Subcutaneous abdominal adipose tissue (tissue), 5 donors: ENCODE measurements around the gene MAP2K3.

ENCODE experiments used
- H3K27ac ChIP-seq: one replicate; pipeline ENCODE4 v1.7.0; 2013; ENCODE audit warnings: low read depth, mild to moderate bottlenecking, inconsistent platforms, low read length, moderate library complexity
- H3K27me3 ChIP-seq, 5 donors: one replicate each; pipeline ENCODE4 v1.7.0; 2013; ENCODE audit warnings: low read length in 5 of 5, inconsistent platforms in 1 of 5; ENCODE audit not compliant: control insufficient read depth in 5 of 5, insufficient read depth in 4 of 5
- H3K36me3 ChIP-seq, 5 donors: one replicate each; pipeline ENCODE4 v1.7.0; 2013; ENCODE audit warnings: low read length in 5 of 5; ENCODE audit not compliant: control insufficient read depth in 5 of 5, insufficient read depth in 5 of 5
- H3K4me1 ChIP-seq, 5 donors: one replicate each; pipeline ENCODE4 v1.7.0; 2013; ENCODE audit warnings: low read length in 5 of 5, mild to moderate bottlenecking in 3 of 5, moderate library complexity in 1 of 5; ENCODE audit not compliant: control insufficient read depth in 5 of 5, insufficient read depth in 5 of 5
- H3K4me3 ChIP-seq, 5 donors: one replicate each; pipeline ENCODE4 v1.7.0; 2013; ENCODE audit warnings: low read length in 5 of 5, low read depth in 1 of 5
- H3K9ac ChIP-seq, 5 donors: one replicate each; pipeline ENCODE4 v1.7.0; 2013; ENCODE audit warnings: low read length in 5 of 5, mild to moderate bottlenecking in 4 of 5, moderate library complexity in 3 of 5
- H3K9me3 ChIP-seq, 5 donors: one replicate each; pipeline ENCODE4 v1.7.0; 2013; ENCODE audit warnings: low read length in 5 of 5; ENCODE audit not compliant: control insufficient read depth in 5 of 5
- donor health status: healthy.
- donor health status: healthy.
- donor health status: healthy.
- donor health status: healthy.
- donor health status: healthy.

Gene MAP2K3

DNA sequence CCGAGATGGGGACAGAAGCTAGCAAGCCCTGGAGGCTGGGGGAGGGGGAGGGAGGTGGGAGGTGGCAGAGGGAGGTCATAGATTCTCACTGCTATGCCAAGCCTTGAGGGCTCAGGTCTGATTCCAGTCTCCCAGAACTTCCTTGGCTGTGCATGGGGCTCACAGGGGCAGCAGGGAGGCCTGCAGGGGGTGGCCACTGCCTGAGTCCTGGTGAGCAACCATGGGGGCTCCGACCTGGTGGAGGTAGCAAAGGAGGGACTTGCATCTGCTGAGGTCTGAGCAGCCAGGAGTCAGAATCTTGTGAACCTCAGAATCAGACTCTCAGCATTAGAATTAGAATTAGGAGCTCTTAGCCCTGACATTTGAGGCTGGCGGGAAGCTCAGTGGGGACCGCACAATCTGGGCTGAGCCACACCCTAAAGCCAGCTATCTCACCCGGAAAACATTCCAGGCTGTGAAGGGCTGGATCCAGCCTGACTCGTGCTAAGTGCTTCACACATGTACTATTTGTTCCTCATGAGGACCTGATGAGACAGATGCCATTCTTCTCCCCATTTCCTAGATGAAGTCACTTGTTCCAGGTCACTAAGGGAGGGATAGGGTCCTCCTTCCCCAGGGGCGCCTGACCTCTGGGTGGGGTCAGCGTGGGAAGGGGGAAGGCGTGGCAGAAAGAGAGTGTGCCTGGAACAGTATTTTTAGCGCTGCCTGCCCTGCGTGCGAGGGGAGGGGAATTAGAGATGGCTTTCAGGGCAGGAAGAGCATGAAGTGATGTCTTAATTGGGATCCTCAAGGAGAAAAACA is 74.4 kb downstream of the MAP2K3 start:
- Histone ChIP-seq H3K9me3 (no peaks in the 10 kb centered on the region), H3K9ac (no peak overlapping the region), H3K27ac (no peak overlapping the region), H3K4me1 (peaks cover 0 to 8% (median 0%) of the 10 kb centered on the region in 5 donors), H3K36me3 (no peaks in the 10 kb centered on the region), H3K4me3 (no peak overlapping the region), H3K27me3 (peaks cover 0 to 5% (median 0%) of the 10 kb centered on the region in 5 donors)

DNA sequence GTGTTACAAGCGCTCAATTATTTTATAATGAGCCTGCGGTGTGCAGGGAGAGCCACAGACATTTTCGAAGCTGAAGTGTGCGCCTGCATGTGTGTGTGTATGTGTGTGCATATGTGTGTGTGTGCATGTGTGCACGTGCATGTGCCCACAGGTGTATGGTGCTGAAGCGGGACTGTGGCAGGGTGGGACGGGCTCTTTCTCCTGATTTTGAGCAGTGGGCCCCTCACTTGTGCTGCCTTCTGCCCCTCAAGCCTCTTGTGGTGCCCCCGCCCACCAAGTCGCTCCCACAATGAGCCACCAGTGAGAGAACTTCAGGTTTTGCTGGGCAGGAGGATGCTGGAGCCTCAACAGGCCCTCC is 75.0 kb downstream of the MAP2K3 start:
- Histone ChIP-seq H3K27me3 (peaks cover 0 to 5% (median 0%) of the 10 kb centered on the region in 5 donors), H3K4me3 (no peak overlapping the region), H3K9ac (no peak overlapping the region), H3K9me3 (no peaks in the 10 kb centered on the region), H3K27ac (no peak overlapping the region), H3K36me3 (no peaks in the 10 kb centered on the region), H3K4me1 (peaks cover 0 to 8% (median 0%) of the 10 kb centered on the region in 5 donors)

DNA sequence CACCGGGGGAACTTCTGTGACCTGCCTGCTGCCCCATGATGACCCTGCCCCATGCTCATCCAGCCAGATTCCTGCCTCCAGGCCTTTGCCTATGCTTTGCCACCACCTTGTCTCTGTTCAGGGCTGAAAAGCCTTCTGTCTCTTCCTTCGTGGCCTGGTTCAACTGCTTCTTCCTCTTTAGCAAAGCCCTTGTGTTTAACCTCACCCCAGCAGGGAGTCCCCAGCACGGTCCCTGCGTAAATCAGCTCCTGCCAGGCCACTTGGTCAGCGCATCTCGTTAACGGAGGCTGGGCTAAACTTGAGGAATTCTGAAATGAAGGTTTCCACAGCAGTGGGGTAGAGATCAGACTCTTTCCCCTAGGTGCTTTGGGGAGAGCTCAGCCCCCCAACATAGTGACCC is 75.5 kb downstream of the MAP2K3 start:
- no peaks in the 10 kb centered on the region for H3K9me3 ChIP-seq
- no peak overlapping the region for H3K4me3 ChIP-seq
- H3K4me1 ChIP-seq, result peaks cover 0 to 8% (median 0%) of the 10 kb centered on the region in 5 donors
- peaks cover 0 to 5% (median 0%) of the 10 kb centered on the region in 5 donors for H3K27me3 ChIP-seq
- H3K27ac ChIP-seq, result no peak overlapping the region
- no peaks in the 10 kb centered on the region for H3K36me3 ChIP-seq
- H3K9ac ChIP-seq, result no peak overlapping the region

DNA sequence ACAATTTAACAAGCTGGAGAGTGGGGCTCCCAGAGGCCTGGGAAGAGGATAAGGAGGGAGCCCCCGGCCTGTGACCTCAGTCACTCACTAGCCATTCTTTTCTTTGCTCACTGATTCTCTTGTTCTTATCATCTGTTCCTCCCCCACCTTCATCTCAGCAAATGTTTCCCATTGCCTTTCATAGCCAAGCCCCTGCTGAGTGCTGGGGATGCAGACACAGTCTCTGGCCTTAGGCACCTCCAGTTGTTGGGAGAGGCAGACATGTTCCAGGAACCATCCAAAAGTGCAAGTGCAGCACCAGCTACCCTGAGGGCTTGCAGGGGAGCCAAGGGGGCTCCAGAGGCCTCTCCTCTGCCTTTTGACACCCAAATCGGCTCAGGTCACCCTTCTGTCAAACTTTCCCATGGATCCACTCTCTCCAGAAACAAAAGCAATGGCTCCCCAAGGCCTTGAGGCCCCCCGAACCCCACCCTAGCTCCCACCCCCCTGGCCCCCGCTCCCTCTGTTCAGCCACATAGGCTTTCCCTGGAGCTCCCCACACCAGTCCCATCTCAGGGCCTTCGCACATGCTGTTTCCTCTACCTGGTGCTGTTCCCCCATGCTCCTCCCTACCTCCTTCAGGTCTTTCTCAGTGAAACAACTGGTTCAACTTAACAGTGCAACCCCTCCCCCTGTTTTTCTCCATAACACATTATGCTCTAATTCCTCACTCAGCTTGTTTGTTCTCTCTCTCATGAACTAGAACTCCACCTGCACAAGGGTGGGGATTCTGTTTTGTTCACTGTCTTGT is 76.7 kb downstream of the MAP2K3 start:
- Histone ChIP-seq H3K4me1 (peaks cover 0 to 8% (median 0%) of the 10 kb centered on the region in 5 donors), H3K9ac (no peak overlapping the region), H3K27ac (no peak overlapping the region), H3K9me3 (no peaks in the 10 kb centered on the region), H3K27me3 (peaks cover 0 to 5% (median 0%) of the 10 kb centered on the region in 5 donors), H3K4me3 (no peak overlapping the region), H3K36me3 (no peaks in the 10 kb centered on the region)

DNA sequence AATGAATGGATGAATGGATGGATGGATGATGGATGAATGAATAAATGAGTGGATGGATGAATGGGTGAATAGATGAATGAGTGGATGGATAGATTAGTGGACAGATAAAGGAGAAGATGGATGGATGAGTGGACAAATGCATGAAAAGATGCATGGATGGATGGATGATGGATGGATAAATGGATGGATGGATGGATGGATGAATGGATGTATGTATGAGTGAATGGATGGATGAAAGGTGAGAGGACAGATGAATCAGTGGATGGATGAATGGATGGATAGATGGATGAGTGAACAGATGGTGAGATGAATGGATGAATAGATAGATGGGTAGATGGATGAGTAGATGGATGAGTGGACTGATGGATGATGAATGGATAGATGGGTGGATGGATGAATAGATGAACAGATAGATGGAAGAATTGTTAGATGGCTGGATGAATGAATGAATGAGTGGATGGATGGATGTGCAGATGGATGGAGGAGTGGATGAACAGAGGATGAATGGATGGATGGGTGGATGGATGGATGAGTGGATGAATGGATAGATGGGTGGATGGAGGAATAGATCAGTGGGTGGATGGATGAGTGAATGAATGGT is 77.9 kb downstream of the MAP2K3 start:
- no peaks in the 10 kb centered on the region for H3K36me3 ChIP-seq
- no peak overlapping the region for H3K9ac ChIP-seq
- H3K27ac ChIP-seq, result no peak overlapping the region
- H3K4me3 ChIP-seq, result no peak overlapping the region
- H3K4me1 ChIP-seq, result peaks cover 0 to 8% (median 0%) of the 10 kb centered on the region in 5 donors
- H3K9me3 ChIP-seq, result no peaks in the 10 kb centered on the region
- peaks cover 0 to 5% (median 0%) of the 10 kb centered on the region in 5 donors for H3K27me3 ChIP-seq

DNA sequence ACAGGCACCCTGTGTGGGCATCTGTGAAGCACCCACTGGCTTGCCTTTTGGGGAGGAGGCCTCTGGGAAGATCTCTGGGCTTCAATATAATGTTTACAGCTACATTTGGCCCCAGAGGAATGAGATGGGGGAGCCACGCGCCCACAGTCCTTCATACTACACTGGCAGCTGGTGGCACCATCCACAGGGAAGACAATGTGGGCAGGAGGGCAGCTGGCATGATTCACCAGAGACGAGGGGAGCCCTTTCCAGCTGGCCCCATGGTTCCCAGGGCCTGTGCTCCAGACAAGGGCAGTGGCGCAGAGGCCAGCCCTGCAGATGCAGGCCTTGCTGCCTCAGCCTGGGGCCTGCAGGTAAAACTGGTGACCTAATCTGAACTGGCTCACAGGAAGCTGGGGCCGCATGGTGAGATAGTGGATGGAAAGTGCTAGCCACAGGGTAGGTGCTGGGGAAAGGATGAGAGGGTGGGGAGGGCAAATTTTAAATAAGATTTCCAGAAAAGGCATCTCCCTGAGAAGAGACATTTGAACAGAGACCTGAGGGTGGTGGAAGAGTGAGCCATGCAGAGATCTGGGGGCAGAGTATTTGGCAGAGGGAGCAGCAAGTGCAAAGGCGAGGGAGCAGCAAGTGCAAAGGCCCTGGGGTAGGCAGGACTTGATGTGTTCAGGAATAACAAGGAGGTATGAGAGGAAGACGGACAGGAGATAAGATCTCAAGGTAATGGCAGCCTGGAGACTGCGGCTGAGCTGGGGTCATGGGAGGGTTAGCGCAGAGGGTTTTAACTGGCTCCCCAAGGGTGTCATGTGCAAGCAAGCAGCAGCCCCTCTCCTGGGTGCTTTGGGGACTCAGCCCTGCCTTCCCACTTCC is 79.5 kb downstream of the MAP2K3 start:
- Histone ChIP-seq H3K4me1 (peaks cover 0 to 4% (median 0%) of the 10 kb centered on the region in 5 donors), H3K9me3 (no peaks in the 10 kb centered on the region), H3K36me3 (no peaks in the 10 kb centered on the region), H3K9ac (no peak overlapping the region), H3K27ac (no peak overlapping the region), H3K4me3 (no peak overlapping the region), H3K27me3 (peaks cover 0 to 9% (median 0%) of the 10 kb centered on the region in 5 donors)
